ENCODE results near the gene DNAH2.

The DNAH2 gene

DNA sequence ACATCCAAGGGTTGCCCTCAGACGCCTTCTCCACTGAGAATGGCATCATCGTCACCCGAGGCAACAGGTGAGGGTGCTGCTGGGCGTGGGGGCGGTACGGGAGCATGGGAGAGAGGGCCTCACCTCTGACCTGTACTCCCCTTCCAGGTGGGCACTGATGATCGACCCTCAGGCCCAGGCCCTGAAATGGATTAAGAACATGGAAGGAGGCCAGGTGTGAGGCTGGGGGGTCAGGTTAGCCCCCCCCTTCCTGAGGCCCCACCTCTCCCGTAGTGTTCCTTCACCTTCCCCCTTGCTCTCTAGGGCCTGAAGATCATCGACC lies 100.1 kb downstream of the DNAH2 start:
- no peak overlapping the region for H2AFZ ChIP-seq (ENCODE audit: low read length)
- no peak for TF ChIP-seq CTCF (IDR thresholded peaks at IDR 0.05; ENCODE audit: low read length)
- TF ChIP-seq EZH2 (IDR thresholded peaks at IDR 0.05; ENCODE audit: borderline replicate concordance, low read length): no peak

GRCh38 chr17:7818026-7818425 lies 100.5 kb downstream of the DNAH2 start:
- Histone ChIP-seq H3K4me3 (ENCODE audit: low read depth, low read length, poor library complexity, severe bottlenecking) (no peak overlapping the region), H3K4me1 (ENCODE audit: insufficient read depth, low read length, severe bottlenecking) (no peaks in the 10 kb centered on the region), H3K36me3 (ENCODE audit: insufficient read depth, low read length) (no peaks in the 10 kb centered on the region), H3K27me3 (ENCODE audit: insufficient read depth, low read length) (peaks cover 7% of the 10 kb centered on the region; the same call in 1 of the 2 replicates), H3K4me2 (ENCODE audit: low read length) (no peak overlapping the region), H3K9ac (ENCODE audit: low read length) (no peak overlapping the region), H4K20me1 (ENCODE audit: insufficient read depth, low read length) (no peaks in the 10 kb centered on the region), H3K9me2 (ENCODE audit: low read depth, low read length) (no peaks in the 10 kb centered on the region), H3K79me2 (ENCODE audit: insufficient read depth, low read length) (no peaks in the 10 kb centered on the region), H2AFZ (ENCODE audit: low read length) (no peak overlapping the region), H3K27ac (ENCODE audit: low read depth, low read length, poor library complexity, severe bottlenecking) (no peak overlapping the region), H3F3A (ENCODE audit: insufficient read depth, low read length) (no peaks in the 10 kb centered on the region), H3K9me3 (ENCODE audit: low read length) (no peaks in the 10 kb centered on the region)
- TF ChIP-seq EZH2 (IDR thresholded peaks at IDR 0.05; ENCODE audit: borderline replicate concordance, low read length) (no peak), CTCF (IDR thresholded peaks at IDR 0.05; ENCODE audit: low read length) (no peak)

More for the DNA sequence above, 100.1 kb downstream of the DNAH2 start:
- no peaks in the 10 kb centered on the region for H3K9me2 ChIP-seq (ENCODE audit: low read depth, low read length)
- no peak overlapping the region for H3K4me2 ChIP-seq (ENCODE audit: low read length)
- no peaks in the 10 kb centered on the region for H3K9me3 ChIP-seq (ENCODE audit: low read length)
- H3F3A ChIP-seq (ENCODE audit: insufficient read depth, low read length): no peaks in the 10 kb centered on the region
- peaks cover 7% of the 10 kb centered on the region; the same call in 1 of the 2 replicates for H3K27me3 ChIP-seq (ENCODE audit: insufficient read depth, low read length)
- H3K4me3 ChIP-seq (ENCODE audit: low read depth, low read length, poor library complexity, severe bottlenecking): no peak overlapping the region
- H3K36me3 ChIP-seq (ENCODE audit: insufficient read depth, low read length): no peaks in the 10 kb centered on the region
- no peak overlapping the region for H3K9ac ChIP-seq (ENCODE audit: low read length)
- H3K27ac ChIP-seq (ENCODE audit: low read depth, low read length, poor library complexity, severe bottlenecking): no peak overlapping the region
- no peaks in the 10 kb centered on the region for H3K4me1 ChIP-seq (ENCODE audit: insufficient read depth, low read length, severe bottlenecking)
- no peaks in the 10 kb centered on the region for H4K20me1 ChIP-seq (ENCODE audit: insufficient read depth, low read length)
- H3K79me2 ChIP-seq (ENCODE audit: insufficient read depth, low read length): no peaks in the 10 kb centered on the region

DNA sequence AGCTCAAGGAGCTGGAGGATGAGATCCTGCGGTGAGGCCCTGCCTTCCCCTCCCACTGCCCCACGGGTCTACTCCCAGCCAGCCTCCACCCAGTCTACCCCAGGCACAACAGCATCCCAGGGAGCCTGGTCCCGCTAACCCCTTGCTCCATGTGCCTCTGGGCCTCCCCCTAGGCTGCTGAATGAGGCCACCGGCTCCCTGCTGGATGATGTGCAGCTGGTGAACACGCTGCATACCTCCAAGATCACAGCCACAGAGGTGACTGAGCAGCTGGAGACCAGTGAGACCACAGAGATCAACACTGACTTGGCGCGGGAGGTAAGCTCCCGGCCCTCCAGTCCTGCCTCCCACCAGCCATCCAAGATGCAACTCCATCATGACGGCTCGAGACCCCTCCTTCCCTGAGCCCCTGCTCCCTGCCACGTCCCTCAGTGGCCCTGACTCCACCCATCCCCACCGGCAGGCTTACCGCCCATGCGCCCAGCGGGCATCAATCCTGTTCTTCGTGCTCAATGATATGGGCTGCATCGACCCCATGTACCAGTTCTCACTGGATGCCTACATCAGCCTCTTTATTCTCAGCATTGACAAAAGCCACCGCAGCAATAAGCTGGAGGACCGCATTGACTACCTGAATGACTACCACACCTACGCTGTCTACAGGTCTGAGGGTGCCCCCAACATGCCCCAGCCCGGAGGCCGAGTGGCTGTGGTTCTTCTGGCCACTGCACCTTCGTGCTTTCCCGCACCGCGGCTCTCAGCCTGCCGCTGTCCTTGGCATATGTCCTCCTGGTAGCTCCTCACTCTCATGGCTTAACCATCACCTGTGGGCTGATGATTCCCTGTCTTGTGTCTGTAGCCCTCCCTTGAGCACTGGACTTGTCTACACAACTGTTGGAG lies 101.5 kb downstream of the DNAH2 start:
- Histone ChIP-seq H3K9me3 (ENCODE audit: low read length) (no peaks in the 10 kb centered on the region), H2AFZ (ENCODE audit: low read length) (no peak overlapping the region), H3K27ac (ENCODE audit: low read depth, low read length, poor library complexity, severe bottlenecking) (no peak overlapping the region), H3F3A (ENCODE audit: insufficient read depth, low read length) (no peaks in the 10 kb centered on the region), H3K4me1 (ENCODE audit: insufficient read depth, low read length, severe bottlenecking) (no peaks in the 10 kb centered on the region), H3K79me2 (ENCODE audit: insufficient read depth, low read length) (no peaks in the 10 kb centered on the region), H3K4me2 (ENCODE audit: low read length) (no peak overlapping the region), H3K27me3 (ENCODE audit: insufficient read depth, low read length) (peaks cover 7% of the 10 kb centered on the region; the same call in 1 of the 2 replicates), H3K36me3 (ENCODE audit: insufficient read depth, low read length) (no peaks in the 10 kb centered on the region), H4K20me1 (ENCODE audit: insufficient read depth, low read length) (no peaks in the 10 kb centered on the region), H3K9me2 (ENCODE audit: low read depth, low read length) (no peaks in the 10 kb centered on the region), H3K9ac (ENCODE audit: low read length) (no peak overlapping the region), H3K4me3 (ENCODE audit: low read depth, low read length, poor library complexity, severe bottlenecking) (no peak overlapping the region)
- TF ChIP-seq EZH2 (IDR thresholded peaks at IDR 0.05; ENCODE audit: borderline replicate concordance, low read length) (no peak), CTCF (IDR thresholded peaks at IDR 0.05; ENCODE audit: low read length) (no peak)
